ENCODE measurements around the gene CDADC1. TPM values are rescaled to one million over a fixed set of nuclear protein-coding genes. Genes with fewer than 3 reads are reported as not detected.

The CDADC1 gene
- total and polyA plus RNA-seq, 5 donors from 2014 or later = 8.7 to 16.7 (median 10.9) TPM

DNA sequence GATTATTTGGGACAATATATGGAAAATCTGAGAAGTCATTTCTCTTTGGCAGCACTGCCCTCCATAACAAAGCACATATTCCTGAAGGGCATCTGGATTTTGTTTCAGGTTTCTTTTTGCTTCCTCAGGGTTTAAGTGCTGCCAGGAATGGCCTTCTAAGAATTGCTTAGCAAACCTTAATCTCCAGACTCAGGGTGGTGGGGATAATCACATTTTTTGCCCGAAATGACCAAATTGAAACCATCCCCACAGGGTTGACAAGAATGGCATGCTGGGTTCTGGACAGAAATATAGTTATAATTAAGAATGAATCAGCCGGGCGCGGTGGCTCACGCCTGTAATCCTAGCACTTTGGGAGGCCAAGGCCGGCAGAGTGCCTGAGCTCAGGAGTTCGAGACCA, 6.4 kb upstream of the CDADC1 start:
- peaks cover 17% of the 10 kb centered on the region for H3K27me3 Mint-ChIP-seq
- H3K4me1 Mint-ChIP-seq = peaks cover 0 to 2% (median 0%) of the 10 kb centered on the region in 4 donors
- Histone ChIP-seq H3K4me3 (ENCODE audit: low read depth, low read length) (no peak overlapping the region), H3K27ac (ENCODE audit: insufficient read depth, low read length, poor library complexity, severe bottlenecking) (no peak overlapping the region), H3K9me3 (ENCODE audit: control insufficient read depth in 2 of 2, low read length in 2 of 2) (no peaks in the 10 kb centered on the region), H3K36me3 (ENCODE audit: control insufficient read depth, insufficient read depth, low read length) (no peaks in the 10 kb centered on the region), H3K27me3 (ENCODE audit: control insufficient read depth, insufficient read depth, low read length) (peaks cover 3% of the 10 kb centered on the region), H3K4me1 (ENCODE audit: control insufficient read depth, insufficient read depth, low read length, poor library complexity, severe bottlenecking) (no peaks in the 10 kb centered on the region)
- peak overlapping the region in 1 of 4 donors; percentile 39 for H3K4me3 Mint-ChIP-seq
- no peak for ATAC-seq (ENCODE audit: low read depth in 2 of 2)
- H3K36me3 Mint-ChIP-seq = no peaks in the 10 kb centered on the region
- peaks cover 0 to 2% (median 0%) of the 10 kb centered on the region in 7 donors for H3K9me3 Mint-ChIP-seq
- H3K27ac Mint-ChIP-seq = no peak overlapping the region
- no peak for DNase-seq

DNA sequence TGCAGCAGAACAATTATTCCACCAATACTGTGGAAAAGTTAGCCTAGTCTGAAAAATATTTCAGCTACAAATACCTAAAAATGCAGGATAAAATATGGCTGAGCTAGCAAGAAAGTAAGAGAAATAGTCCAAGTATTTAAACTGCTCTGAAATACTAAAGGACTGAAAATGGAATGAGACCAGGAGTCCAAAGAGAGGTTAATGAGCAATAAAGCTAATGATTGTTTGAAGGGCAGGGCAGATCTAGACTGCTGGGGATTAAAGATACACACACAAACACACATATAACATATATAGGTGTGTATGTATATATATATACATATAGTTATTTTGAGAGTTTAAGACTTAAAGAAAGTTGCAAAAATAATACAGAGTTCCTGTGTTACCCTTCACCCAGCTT, 2.6 kb upstream of the CDADC1 start:
- H3K27ac Mint-ChIP-seq = no peak overlapping the region
- DNase-seq (no peak), ATAC-seq (ENCODE audit: low read depth in 2 of 2) (no peak)
- peaks cover 6% of the 10 kb centered on the region for H3K27me3 Mint-ChIP-seq
- peaks cover 0 to 2% (median 0%) of the 10 kb centered on the region in 7 donors for H3K9me3 Mint-ChIP-seq
- no peaks in the 10 kb centered on the region for H3K9me3 ChIP-seq (ENCODE audit: control insufficient read depth in 2 of 2, low read length in 2 of 2)
- peaks cover 5% of the 10 kb centered on the region for H3K27me3 ChIP-seq (ENCODE audit: control insufficient read depth, insufficient read depth, low read length)
- peak overlapping the region in 1 of 4 donors; percentile 78 for H3K4me3 Mint-ChIP-seq
- peaks cover under 1% of the 10 kb centered on the region for H3K36me3 Mint-ChIP-seq
- H3K4me3 ChIP-seq (ENCODE audit: low read depth, low read length) = no peak overlapping the region
- H3K4me1 Mint-ChIP-seq = peaks cover 14 to 31% (median 25%) of the 10 kb centered on the region in 4 donors
- H3K27ac ChIP-seq (ENCODE audit: insufficient read depth, low read length, poor library complexity, severe bottlenecking) = no peak overlapping the region
- peaks cover 18% of the 10 kb centered on the region for H3K4me1 ChIP-seq (ENCODE audit: control insufficient read depth, insufficient read depth, low read length, poor library complexity, severe bottlenecking)
- no peaks in the 10 kb centered on the region for H3K36me3 ChIP-seq (ENCODE audit: control insufficient read depth, insufficient read depth, low read length)

DNA sequence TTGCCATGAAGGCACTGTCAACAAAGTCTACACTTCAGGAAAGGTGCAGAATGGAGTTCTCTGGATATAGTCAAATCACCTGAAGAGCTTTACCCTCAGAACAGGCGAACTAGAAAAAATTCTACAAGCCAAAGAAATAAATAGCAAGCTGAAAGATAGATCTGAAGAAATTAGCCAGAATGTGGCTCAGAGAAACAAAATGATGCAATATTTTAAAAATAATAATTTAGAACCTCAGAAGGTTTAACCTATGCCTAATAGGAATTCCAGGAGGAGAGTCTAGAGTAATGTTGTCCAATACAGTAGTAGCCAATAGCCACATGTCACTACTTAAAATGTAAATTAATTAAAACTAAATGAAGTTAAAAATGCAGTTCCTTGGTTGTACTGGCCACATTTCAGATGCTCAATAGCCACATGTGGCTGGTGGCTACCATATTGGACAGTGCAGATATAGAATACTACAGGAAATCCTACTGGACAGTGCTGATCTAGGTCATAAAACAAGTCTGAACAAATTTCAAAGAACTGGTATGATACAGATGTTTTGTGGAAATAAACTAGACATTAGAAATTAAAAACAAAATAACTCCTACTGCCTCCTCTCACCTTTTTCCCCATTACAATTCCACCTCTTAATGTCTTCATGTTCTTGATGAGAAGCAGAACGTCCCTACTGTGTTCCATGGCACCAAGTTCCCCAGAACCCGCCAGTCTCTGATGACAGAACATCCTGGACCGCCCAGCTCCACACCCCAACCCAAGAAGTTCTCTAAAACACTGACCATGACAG, 679 bp upstream of the CDADC1 start:
- Histone ChIP-seq H3K36me3 (ENCODE audit: control insufficient read depth, insufficient read depth, low read length) (no peaks in the 10 kb centered on the region), H3K9me3 (ENCODE audit: control insufficient read depth in 2 of 2, low read length in 2 of 2) (no peaks in the 10 kb centered on the region), H3K4me1 (ENCODE audit: control insufficient read depth, insufficient read depth, low read length, poor library complexity, severe bottlenecking) (peaks cover 34% of the 10 kb centered on the region), H3K27me3 (ENCODE audit: control insufficient read depth, insufficient read depth, low read length) (peaks cover 5% of the 10 kb centered on the region), H3K4me3 (ENCODE audit: low read depth, low read length) (peak overlapping the region; percentile 96), H3K27ac (ENCODE audit: insufficient read depth, low read length, poor library complexity, severe bottlenecking) (peak overlapping the region; percentile 84)
- ATAC-seq (ENCODE audit: low read depth in 2 of 2) = peak in 1 of 2 donors; percentile 24
- Mint-ChIP-seq H3K36me3 (peaks cover 5% of the 10 kb centered on the region), H3K27ac (peak overlapping the region; percentile 96 to 99 (median 98)), H3K27me3 (peaks cover 4% of the 10 kb centered on the region), H3K9me3 (peaks cover 0 to 2% (median 0%) of the 10 kb centered on the region in 7 donors), H3K4me3 (peak overlapping the region; percentile 94 to 99 (median 98)), H3K4me1 (peaks cover 26 to 50% (median 40%) of the 10 kb centered on the region in 4 donors)
- DNase-seq = no peak

DNA sequence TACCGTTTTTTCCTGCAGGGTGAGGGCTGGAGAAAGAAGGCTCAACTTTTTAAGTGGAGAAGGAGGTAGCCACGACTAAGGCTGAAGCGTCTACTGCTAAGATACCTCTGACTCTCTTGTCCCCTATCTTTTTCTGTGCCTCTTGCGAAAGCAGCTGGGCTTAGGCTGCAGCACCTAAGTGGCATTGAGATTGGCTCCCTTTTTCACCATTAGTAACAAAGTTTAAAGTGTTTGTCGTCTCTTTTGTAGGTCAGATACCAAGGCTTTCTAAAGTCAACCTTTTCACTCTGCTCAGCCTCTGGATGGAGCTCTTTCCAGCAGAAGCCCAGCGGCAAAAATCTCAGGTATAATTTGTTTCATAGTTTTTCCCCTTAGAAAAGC, 887 bp downstream of the CDADC1 start:
- Histone ChIP-seq H3K4me1 (ENCODE audit: control insufficient read depth, insufficient read depth, low read length, poor library complexity, severe bottlenecking) (peaks cover 43% of the 10 kb centered on the region), H3K9me3 (ENCODE audit: control insufficient read depth in 2 of 2, low read length in 2 of 2) (no peaks in the 10 kb centered on the region), H3K36me3 (ENCODE audit: control insufficient read depth, insufficient read depth, low read length) (no peaks in the 10 kb centered on the region), H3K27me3 (ENCODE audit: control insufficient read depth, insufficient read depth, low read length) (peaks cover 2% of the 10 kb centered on the region), H3K27ac (ENCODE audit: insufficient read depth, low read length, poor library complexity, severe bottlenecking) (peak overlapping the region; percentile 84), H3K4me3 (ENCODE audit: low read depth, low read length) (peak overlapping the region; percentile 96)
- H3K36me3 Mint-ChIP-seq = peaks cover 9% of the 10 kb centered on the region
- H3K27ac Mint-ChIP-seq = peak overlapping the region; percentile 57 to 98 (median 96)
- peaks cover 4% of the 10 kb centered on the region for H3K27me3 Mint-ChIP-seq
- H3K9me3 Mint-ChIP-seq = peaks cover 0 to 2% (median 0%) of the 10 kb centered on the region in 7 donors
- H3K4me1 Mint-ChIP-seq = peaks cover 35 to 63% (median 48%) of the 10 kb centered on the region in 4 donors
- peak; percentile 20 to 32 for ATAC-seq (ENCODE audit: low read depth in 2 of 2)
- peak in 1 of 3 donors; percentile 15 for DNase-seq
- H3K4me3 Mint-ChIP-seq = peak overlapping the region; percentile 94 to 99 (median 98)

DNA sequence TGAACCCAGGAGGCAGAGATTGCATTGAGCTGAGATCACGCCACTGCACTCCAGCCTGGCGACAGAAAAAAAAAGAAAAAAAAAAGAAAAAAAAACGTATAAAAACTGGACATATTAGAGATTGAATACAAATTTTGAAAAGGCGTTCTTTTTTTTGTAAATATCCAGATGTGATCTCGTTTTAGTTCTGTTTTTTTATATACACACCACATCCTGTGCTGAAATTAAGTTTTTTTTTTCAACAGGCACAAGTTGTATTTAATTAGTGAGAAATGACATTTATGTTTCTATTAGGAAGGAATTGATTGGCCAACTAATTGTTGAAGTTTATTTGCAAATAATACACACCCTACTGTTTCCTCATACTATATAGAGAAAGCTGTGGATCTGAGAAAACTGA, 3.6 kb downstream of the CDADC1 start:
- H3K27me3 Mint-ChIP-seq = no peaks in the 10 kb centered on the region
- peak overlapping the region in 3 of 4 donors; percentile 21 to 24 (median 23) for H3K4me3 Mint-ChIP-seq
- H3K36me3 ChIP-seq (ENCODE audit: control insufficient read depth, insufficient read depth, low read length) = peaks cover 17% of the 10 kb centered on the region
- DNase-seq = no peak
- peaks cover 20% of the 10 kb centered on the region for H3K36me3 Mint-ChIP-seq
- no peak for ATAC-seq (ENCODE audit: low read depth in 2 of 2)
- peak overlapping the region; percentile 0 for H3K4me3 ChIP-seq (ENCODE audit: low read depth, low read length)
- no peaks in the 10 kb centered on the region for H3K9me3 Mint-ChIP-seq
- peak overlapping the region in 1 of 3 donors; percentile 42 for H3K27ac Mint-ChIP-seq
- H3K4me1 ChIP-seq (ENCODE audit: control insufficient read depth, insufficient read depth, low read length, poor library complexity, severe bottlenecking) = peaks cover 51% of the 10 kb centered on the region
- peaks cover 2% of the 10 kb centered on the region for H3K27me3 ChIP-seq (ENCODE audit: control insufficient read depth, insufficient read depth, low read length)
- peaks cover 39 to 85% (median 66%) of the 10 kb centered on the region in 4 donors for H3K4me1 Mint-ChIP-seq
- H3K9me3 ChIP-seq (ENCODE audit: control insufficient read depth in 2 of 2, low read length in 2 of 2) = no peaks in the 10 kb centered on the region
- H3K27ac ChIP-seq (ENCODE audit: insufficient read depth, low read length, poor library complexity, severe bottlenecking) = no peak overlapping the region

DNA sequence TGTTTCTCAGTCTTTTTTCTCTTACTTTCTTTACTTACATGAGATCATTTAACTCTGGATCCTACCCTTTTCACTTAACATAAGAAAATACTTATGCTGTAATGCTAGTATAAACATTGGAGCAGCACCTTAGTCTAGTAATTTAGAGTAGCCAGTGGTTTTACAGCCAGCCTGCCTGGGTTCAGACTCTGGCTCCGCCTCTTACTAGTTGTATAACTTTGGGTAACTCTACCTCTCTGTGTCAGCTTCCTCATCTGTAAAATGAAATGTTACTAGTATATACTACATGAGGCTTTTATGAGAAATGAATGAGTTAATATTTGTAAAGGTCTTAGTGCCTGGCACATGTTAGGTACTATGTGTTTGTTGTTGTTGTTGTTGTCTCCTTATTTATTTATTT, 5.6 kb downstream of the CDADC1 start:
- no peaks in the 10 kb centered on the region for H3K9me3 Mint-ChIP-seq
- H3K4me1 Mint-ChIP-seq = peaks cover 44 to 88% (median 65%) of the 10 kb centered on the region in 4 donors
- no peaks in the 10 kb centered on the region for H3K27me3 ChIP-seq (ENCODE audit: control insufficient read depth, insufficient read depth, low read length)
- peak overlapping the region in 3 of 4 donors; percentile 1 to 92 (median 8) for H3K4me3 Mint-ChIP-seq
- DNase-seq (peak in 1 of 3 donors; percentile 20), ATAC-seq (ENCODE audit: low read depth in 2 of 2) (no peak)
- no peak overlapping the region for H3K27ac ChIP-seq (ENCODE audit: insufficient read depth, low read length, poor library complexity, severe bottlenecking)
- peaks cover 24% of the 10 kb centered on the region for H3K36me3 Mint-ChIP-seq
- H3K4me1 ChIP-seq (ENCODE audit: control insufficient read depth, insufficient read depth, low read length, poor library complexity, severe bottlenecking) = peaks cover 55% of the 10 kb centered on the region
- peak overlapping the region; percentile 16 to 78 (median 45) for H3K27ac Mint-ChIP-seq
- no peak overlapping the region for H3K4me3 ChIP-seq (ENCODE audit: low read depth, low read length)
- peaks cover 20% of the 10 kb centered on the region for H3K36me3 ChIP-seq (ENCODE audit: control insufficient read depth, insufficient read depth, low read length)
- no peaks in the 10 kb centered on the region for H3K9me3 ChIP-seq (ENCODE audit: control insufficient read depth in 2 of 2, low read length in 2 of 2)
- H3K27me3 Mint-ChIP-seq = no peaks in the 10 kb centered on the region

DNA sequence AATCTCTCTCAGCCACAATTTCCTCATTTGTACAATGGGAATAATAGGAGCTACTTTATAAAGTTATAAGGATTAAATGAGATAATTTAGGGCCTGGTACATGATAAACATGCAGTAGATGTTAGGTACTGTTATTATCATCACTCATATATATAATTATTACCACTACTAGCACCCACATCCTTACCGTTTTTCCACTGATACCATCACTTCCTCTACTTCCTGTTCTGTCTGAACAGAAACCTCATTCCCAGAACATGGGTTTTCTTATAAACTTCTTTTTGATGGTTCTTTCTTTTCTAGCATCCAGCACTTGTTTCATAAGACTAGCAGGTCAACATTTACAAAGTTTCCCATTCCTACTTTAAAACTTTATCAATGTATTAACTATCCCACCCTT, 6.3 kb downstream of the CDADC1 start:
- H3K4me3 Mint-ChIP-seq = peak overlapping the region in 1 of 4 donors; percentile 14
- peaks cover 20% of the 10 kb centered on the region for H3K36me3 ChIP-seq (ENCODE audit: control insufficient read depth, insufficient read depth, low read length)
- peaks cover 38 to 88% (median 65%) of the 10 kb centered on the region in 4 donors for H3K4me1 Mint-ChIP-seq
- DNase-seq (peak in 1 of 3 donors; percentile 19), ATAC-seq (ENCODE audit: low read depth in 2 of 2) (no peak)
- peaks cover 24% of the 10 kb centered on the region for H3K36me3 Mint-ChIP-seq
- H3K9me3 Mint-ChIP-seq = no peaks in the 10 kb centered on the region
- peak overlapping the region in 1 of 3 donors; percentile 94 for H3K27ac Mint-ChIP-seq
- no peaks in the 10 kb centered on the region for H3K27me3 Mint-ChIP-seq
- no peaks in the 10 kb centered on the region for H3K9me3 ChIP-seq (ENCODE audit: control insufficient read depth in 2 of 2, low read length in 2 of 2)
- H3K27ac ChIP-seq (ENCODE audit: insufficient read depth, low read length, poor library complexity, severe bottlenecking) = no peak overlapping the region
- H3K4me1 ChIP-seq (ENCODE audit: control insufficient read depth, insufficient read depth, low read length, poor library complexity, severe bottlenecking) = peaks cover 53% of the 10 kb centered on the region
- no peak overlapping the region for H3K4me3 ChIP-seq (ENCODE audit: low read depth, low read length)
- no peaks in the 10 kb centered on the region for H3K27me3 ChIP-seq (ENCODE audit: control insufficient read depth, insufficient read depth, low read length)
